Immature natural killer cell (primary cell): ENCODE measurements around the gene AIPL1. TPM values are rescaled to one million over a fixed set of nuclear protein-coding genes. Genes with fewer than 3 reads are reported as not detected.
"Not testable (repeated sequence)": the region's sequence is repeated elsewhere in the genome, so short reads cannot be mapped to it uniquely, and the experiment has no call there.

ENCODE experiments used
- DNase-seq, 3 donors: peaks; one replicate each; pipeline ENCODE4 v3.0.0; 2022; ENCODE audit warnings: mixed read lengths in 1 of 3
- H3K27ac Mint-ChIP-seq, 6 donors: one replicate each; pipeline ENCODE4 v1.8.0; 2020; ENCODE audit warnings: mixed read lengths in 6 of 6, mild to moderate bottlenecking in 5 of 6, inconsistent platforms in 4 of 6, moderate library complexity in 3 of 6
- H3K27me3 Mint-ChIP-seq, 3 donors: one replicate each; pipeline ENCODE4 v1.8.0; 2020 to 2021; ENCODE audit warnings: low read depth in 3 of 3, mild to moderate bottlenecking in 3 of 3, mixed read lengths in 3 of 3, moderate library complexity in 3 of 3, inconsistent platforms in 1 of 3
- H3K36me3 Mint-ChIP-seq, 3 donors: one replicate each; pipeline ENCODE4 v1.8.0; 2020; ENCODE audit warnings: mixed read lengths in 3 of 3, inconsistent platforms in 2 of 3, mild to moderate bottlenecking in 2 of 3
- H3K4me1 Mint-ChIP-seq, 2 donors: one replicate each; pipeline ENCODE4 v1.8.0; 2020; ENCODE audit warnings: inconsistent platforms in 2 of 2, mild to moderate bottlenecking in 2 of 2, mixed read lengths in 2 of 2, moderate library complexity in 1 of 2
- H3K4me3 Mint-ChIP-seq, 5 donors: one replicate each; pipeline ENCODE4 v1.8.0; 2020; ENCODE audit warnings: mild to moderate bottlenecking in 5 of 5, mixed read lengths in 5 of 5, inconsistent platforms in 3 of 5, moderate library complexity in 3 of 5
- H3K9me3 Mint-ChIP-seq, 6 donors: one replicate each; pipeline ENCODE4 v1.8.0; 2020; ENCODE audit warnings: mild to moderate bottlenecking in 6 of 6, mixed read lengths in 6 of 6, inconsistent platforms in 4 of 6, moderate library complexity in 3 of 6
- polyA plus RNA-seq, 3 donors: library from polyadenylated mRNA; unstranded; fragments of 300-500 nt; fragmentation: Illumina TruSeq; gene quantifications; one replicate each; pipeline ENCODE4 v1.2.3, GENCODE V29; 2021

The AIPL1 gene
- not detected for polyA plus RNA-seq

- peaks cover 2 to 10% (median 5%) of the 10 kb centered on the region in 3 donors for H3K27me3 Mint-ChIP-seq
- no peak within 1 kb of the TSS for H3K4me3 Mint-ChIP-seq
- no peak for DNase-seq
- no peaks in the 10 kb centered on the region for H3K4me1 Mint-ChIP-seq
- peaks cover 0 to 13% (median 6%) of the 10 kb centered on the region in 6 donors for H3K9me3 Mint-ChIP-seq
- no peak within 1 kb of the TSS for H3K27ac Mint-ChIP-seq
- H3K36me3 Mint-ChIP-seq: peaks cover 0 to 4% (median 3%) of the 10 kb centered on the region in 3 donors
Observed at GRCh38 chr17:6435051-6435450, at the start of gene AIPL1. TSS of gene AIPL1 (minus strand) at chr17:6435121. CDS start at chr17:6435104, 17 bp downstream.

- DNase-seq: no peak
- no peaks in the 10 kb centered on the region for H3K9me3 Mint-ChIP-seq
- no peaks in the 10 kb centered on the region for H3K36me3 Mint-ChIP-seq
- H3K27ac Mint-ChIP-seq: no peak overlapping the region
- peaks cover 0 to 8% (median 0%) of the 10 kb centered on the region in 3 donors for H3K27me3 Mint-ChIP-seq
- H3K4me3 Mint-ChIP-seq: no peak overlapping the region
- H3K4me1 Mint-ChIP-seq: no peaks in the 10 kb centered on the region
Observed at GRCh38 chr17:6483507-6483906, 48.6 kb upstream of the AIPL1 start.

GRCh38 chr17:6482796-6483195 is 47.9 kb upstream of the AIPL1 start:
- not testable (repeated sequence) for H3K9me3 Mint-ChIP-seq, H3K36me3 Mint-ChIP-seq, DNase-seq, H3K4me3 Mint-ChIP-seq, H3K27me3 Mint-ChIP-seq, H3K4me1 Mint-ChIP-seq, H3K27ac Mint-ChIP-seq

- Mint-ChIP-seq H3K36me3 (no peaks in the 10 kb centered on the region), H3K27me3 (peaks cover 0 to 8% (median 0%) of the 10 kb centered on the region in 3 donors), H3K4me3 (no peak overlapping the region), H3K4me1 (no peaks in the 10 kb centered on the region), H3K9me3 (no peaks in the 10 kb centered on the region), H3K27ac (no peak overlapping the region)
- DNase-seq: no peak
Observed at GRCh38 chr17:6482105-6482455, 47.2 kb upstream of the AIPL1 start.

- no peak for DNase-seq
- Mint-ChIP-seq H3K4me1 (no peaks in the 10 kb centered on the region), H3K36me3 (no peaks in the 10 kb centered on the region), H3K4me3 (no peak overlapping the region), H3K27me3 (peaks cover 0 to 8% (median 0%) of the 10 kb centered on the region in 3 donors), H3K9me3 (no peaks in the 10 kb centered on the region), H3K27ac (no peak overlapping the region)
Observed at GRCh38 chr17:6480303-6480675, 45.4 kb upstream of the AIPL1 start.

GRCh38 chr17:6479622-6480302 is 44.8 kb upstream of the AIPL1 start:
- no peak overlapping the region for H3K27ac Mint-ChIP-seq
- H3K36me3 Mint-ChIP-seq: no peaks in the 10 kb centered on the region
- H3K27me3 Mint-ChIP-seq: peaks cover 0 to 6% (median 0%) of the 10 kb centered on the region in 3 donors
- H3K9me3 Mint-ChIP-seq: no peaks in the 10 kb centered on the region
- H3K4me3 Mint-ChIP-seq: no peak overlapping the region
- no peaks in the 10 kb centered on the region for H3K4me1 Mint-ChIP-seq
- no peak for DNase-seq

GRCh38 chr17:6478486-6478885 is 43.6 kb upstream of the AIPL1 start:
- Mint-ChIP-seq H3K4me1 (no peaks in the 10 kb centered on the region), H3K27me3 (peaks cover 0 to under 1% (median 0%) of the 10 kb centered on the region in 3 donors), H3K27ac (no peak overlapping the region), H3K4me3 (no peak overlapping the region), H3K9me3 (no peaks in the 10 kb centered on the region), H3K36me3 (no peaks in the 10 kb centered on the region)
- DNase-seq: no peak

GRCh38 chr17:6477831-6478383 is 43.0 kb upstream of the AIPL1 start:
- Mint-ChIP-seq H3K9me3 (no peaks in the 10 kb centered on the region), H3K36me3 (no peaks in the 10 kb centered on the region), H3K4me1 (no peaks in the 10 kb centered on the region), H3K27ac (no peak overlapping the region), H3K27me3 (peaks cover 0 to 3% (median 0%) of the 10 kb centered on the region in 3 donors), H3K4me3 (no peak overlapping the region)
- DNase-seq: no peak

GRCh38 chr17:6476810-6477179 is 41.9 kb upstream of the AIPL1 start:
- H3K9me3 Mint-ChIP-seq: no peaks in the 10 kb centered on the region
- no peaks in the 10 kb centered on the region for H3K36me3 Mint-ChIP-seq
- no peak overlapping the region for H3K4me3 Mint-ChIP-seq
- H3K27ac Mint-ChIP-seq: no peak overlapping the region
- H3K27me3 Mint-ChIP-seq: peaks cover 0 to 3% (median 2%) of the 10 kb centered on the region in 3 donors
- no peak for DNase-seq
- no peaks in the 10 kb centered on the region for H3K4me1 Mint-ChIP-seq

GRCh38 chr17:6476076-6476809 is 41.3 kb upstream of the AIPL1 start:
- Mint-ChIP-seq H3K4me3 (no peak overlapping the region), H3K36me3 (no peaks in the 10 kb centered on the region), H3K27me3 (peaks cover 0 to 3% (median 2%) of the 10 kb centered on the region in 3 donors), H3K4me1 (no peaks in the 10 kb centered on the region), H3K27ac (no peak overlapping the region), H3K9me3 (no peaks in the 10 kb centered on the region)
- no peak for DNase-seq

GRCh38 chr17:6475411-6475810 is 40.5 kb upstream of the AIPL1 start:
- DNase-seq: no peak
- H3K9me3 Mint-ChIP-seq: no peaks in the 10 kb centered on the region
- H3K36me3 Mint-ChIP-seq: no peaks in the 10 kb centered on the region
- no peak overlapping the region for H3K4me3 Mint-ChIP-seq
- H3K4me1 Mint-ChIP-seq: no peaks in the 10 kb centered on the region
- peaks cover 0 to 3% (median 2%) of the 10 kb centered on the region in 3 donors for H3K27me3 Mint-ChIP-seq
- H3K27ac Mint-ChIP-seq: no peak overlapping the region

GRCh38 chr17:6474906-6475305 is 40.0 kb upstream of the AIPL1 start:
- H3K27ac Mint-ChIP-seq: no peak overlapping the region
- H3K4me1 Mint-ChIP-seq: no peaks in the 10 kb centered on the region
- no peaks in the 10 kb centered on the region for H3K9me3 Mint-ChIP-seq
- no peak overlapping the region for H3K4me3 Mint-ChIP-seq
- no peak for DNase-seq
- no peaks in the 10 kb centered on the region for H3K36me3 Mint-ChIP-seq
- peaks cover 0 to 3% (median 2%) of the 10 kb centered on the region in 3 donors for H3K27me3 Mint-ChIP-seq

GRCh38 chr17:6474376-6474775 is 39.5 kb upstream of the AIPL1 start:
- no peaks in the 10 kb centered on the region for H3K36me3 Mint-ChIP-seq
- H3K4me3 Mint-ChIP-seq: no peak overlapping the region
- no peaks in the 10 kb centered on the region for H3K4me1 Mint-ChIP-seq
- DNase-seq: no peak
- H3K27ac Mint-ChIP-seq: no peak overlapping the region
- no peaks in the 10 kb centered on the region for H3K9me3 Mint-ChIP-seq
- peaks cover 0 to 3% (median 2%) of the 10 kb centered on the region in 3 donors for H3K27me3 Mint-ChIP-seq

GRCh38 chr17:6473128-6473767 is 38.3 kb upstream of the AIPL1 start:
- Mint-ChIP-seq H3K36me3 (no peaks in the 10 kb centered on the region), H3K9me3 (no peaks in the 10 kb centered on the region), H3K27ac (no peak overlapping the region), H3K27me3 (peaks cover 2 to 3% (median 3%) of the 10 kb centered on the region in 3 donors), H3K4me3 (no peak overlapping the region), H3K4me1 (no peaks in the 10 kb centered on the region)
- DNase-seq: peak; percentile 38 to 51 (median 43)
